ENCODE data around the gene SPACA7. TPM values are rescaled to one million over a fixed set of nuclear protein-coding genes. Genes with fewer than 3 reads are reported as not detected.

SPACA7 gene
- not detected in 5 replicates for total RNA-seq (2022; extraction: Qiagen RNA extraction; ENCODE audit: low read depth)

GRCh38 chr13:112376050-112376681 is at the start of gene SPACA7:
TSS of gene SPACA7 (plus strand) at chr13:112376355. CDS start at chr13:112376386, 31 bp downstream.

Other genes with a start within 250 kb of the SPACA7 start
- gene TUBGCP3, start 211.8 kb downstream of the SPACA7 start, total RNA-seq (2022; extraction: Qiagen RNA extraction; ENCODE audit: low read depth), result 16.5 to 17.5 TPM (median 17.1 TPM) in 5 replicates